ENCODE data around the gene LIME1. TPM values are rescaled to one million over a fixed set of nuclear protein-coding genes. Genes with fewer than 3 reads are reported as not detected.

LIME1 gene
- total RNA-seq, 1 experiment from 2014 or later, result 27.4 TPM

GRCh38 chr20:63688228-63689045 lies 48.0 kb upstream of the LIME1 start:
- H3K9me3 ChIP-seq (ENCODE audit: control insufficient read depth in 1 of 2, insufficient read depth in 1 of 2, low read depth in 1 of 2, low read length in 2 of 2), result no peaks in the 10 kb centered on the region
- intact Hi-C loops (cut with micrococcal nuclease), result no loop called here
- H3K36me3 ChIP-seq (ENCODE audit: control insufficient read depth in 1 of 2, insufficient read depth in 2 of 2, low read length in 2 of 2), result peaks cover 0 to 10% of the 10 kb centered on the region in 2 experiments; a peak in 1 of 4 replicates
- H3K4me2 ChIP-seq (ENCODE audit: low read length), result no peak overlapping the region
- H3K79me2 ChIP-seq (ENCODE audit: insufficient read depth, low read length), result peaks cover 24% of the 10 kb centered on the region
- no peaks in the 10 kb centered on the region for H3K27me3 ChIP-seq (ENCODE audit: insufficient read depth, low read length)
- peak overlapping the region; percentile 100; the same call in 1 of the 2 replicates for H3K27ac ChIP-seq (ENCODE audit: low read depth, low read length)
- H4K20me1 ChIP-seq (ENCODE audit: insufficient read depth), result no peaks in the 10 kb centered on the region
- no TSS peak for BruUV-seq (replicated peaks)
- ChIA-PET CTCF (no interaction called here), POLR2A (interaction anchor here (0.8 kb wide), 1 partner anchor 31 kb away, joined by 3 read pairs; the partner anchor contains the start of gene RTEL1), RAD21 (ENCODE audit: low non-redundant PET in 1 of 2, low total read pairs in 2 of 2, uncharacterized antibody in 2 of 2, unreplicated experiment in 2 of 2) (no interaction called here)
- H3K4me1 ChIP-seq (ENCODE audit: control insufficient read depth in 1 of 2, insufficient read depth in 2 of 2, low read length in 2 of 2), result peaks cover 47 to 82% of the 10 kb centered on the region in 2 experiments
- no peak overlapping the region for H2AFZ ChIP-seq (ENCODE audit: low read depth, low read length, poor library complexity, severe bottlenecking)
- ATAC-seq, result no peak
- no peaks in the 10 kb centered on the region for H3K9me2 ChIP-seq (ENCODE audit: insufficient read depth)
- TF ChIP-seq POLR2A (IDR thresholded peaks at IDR 0.05; ENCODE audit: borderline replicate concordance, extremely low read depth, insufficient read depth, insufficient read length), result no peak
- no peak for TF ChIP-seq CBX3 (IDR thresholded peaks at IDR 0.05; ENCODE audit: low read depth)
- no peak for TF ChIP-seq SIN3A (IDR thresholded peaks at IDR 0.05; ENCODE audit: low read depth)
- TF ChIP-seq SP1 (IDR thresholded peaks at IDR 0.05; ENCODE audit: low read depth), result no peak
- TF ChIP-seq YY1 (IDR thresholded peaks at IDR 0.05; ENCODE audit: extremely low read depth, insufficient replicate concordance, low read depth, low read length), result no peak
- TF ChIP-seq REST (IDR thresholded peaks at IDR 0.05; ENCODE audit: low read depth), result no peak
- TF ChIP-seq EGR1 (IDR thresholded peaks at IDR 0.05; ENCODE audit: low read depth), result no peak
- TF ChIP-seq CTCF (IDR thresholded peaks at IDR 0.05 in 2 of 3, conservative IDR thresholded peaks at IDR 0.05 in 1 of 3; ENCODE audit: borderline replicate concordance in 1 of 3, insufficient read depth in 1 of 3, low read depth in 2 of 3, low read length in 2 of 3), result no peak
- no peak for TF ChIP-seq POLR2AphosphoS5 (IDR thresholded peaks at IDR 0.05; ENCODE audit: low read depth, low read length)
- TF ChIP-seq MAX (IDR thresholded peaks at IDR 0.05), result no peak
- no peak for TF ChIP-seq ATF3 (IDR thresholded peaks at IDR 0.05)
- no peak for TF ChIP-seq FOSL1 (IDR thresholded peaks at IDR 0.05; ENCODE audit: low read depth)
- TF ChIP-seq ELF1 (IDR thresholded peaks at IDR 0.05; ENCODE audit: borderline replicate concordance, low read depth), result no peak
- TF ChIP-seq EZH2phosphoT487 (IDR thresholded peaks at IDR 0.05; ENCODE audit: borderline replicate concordance), result no peak
- TF ChIP-seq ZBTB33 (IDR thresholded peaks at IDR 0.05; ENCODE audit: extremely low read depth, insufficient replicate concordance, low read length), result no peak
- DNase-seq (ENCODE audit: low read depth, low spot score), result no peak
- H3K9ac ChIP-seq (ENCODE audit: low read length), result no peak overlapping the region
- no peak overlapping the region for H3K4me3 ChIP-seq (replicated peaks in 1 of 2; ENCODE audit: low read depth in 1 of 2, low read length in 2 of 2)
